IMR-90 (cell line): ENCODE results near the gene ARL10. TPM values are rescaled to one million over a fixed set of nuclear protein-coding genes. Genes with fewer than 3 reads are reported as not detected.

Experiments used
- ATAC-seq: fragments of 200-7000 bp; cut with Tn5 transposase; 2 replicates; pipeline ENCODE4 v1.9.1; 2020; ENCODE audit warnings: low read depth, mild to moderate bottlenecking, moderate library complexity
- BruUV-seq: library from RNA; stranded (reverse); fragments of 400-500 nt; replicated peaks from 2 replicates; lab custom pipeline; 2021; lab: Mats Ljungman, UMichigan
- CTCF ChIA-PET: fragments of 300-600 bp; formaldehyde crosslinking; extraction: SDS; loops from one replicate; lab custom pipeline; 2021; ENCODE audit warnings: antibody characterized with exemption; lab: Yijun Ruan, JAX
- POLR2A ChIA-PET: fragments of 300-600 bp; sonication (Branson Sonifier 250); formaldehyde crosslinking; loops from one replicate; lab custom pipeline; 2022; ENCODE audit warnings: antibody characterized with exemption; ENCODE audit not compliant: unreplicated experiment; lab: Charles Lee
- DNase-seq: peaks from one replicate; pipeline ENCODE4 v3.0.0; 2013
- H2AFZ ChIP-seq: replicated peaks from 2 replicates; pipeline ENCODE3; 2013; ENCODE audit warnings: low read length, mild to moderate bottlenecking; ENCODE audit not compliant: poor library complexity
- H2AK5ac ChIP-seq: 2 replicates; pipeline ENCODE4 v1.6.1; 2013; ENCODE audit warnings: low read depth, low read length, inconsistent platforms
- H2AK9ac ChIP-seq: replicated peaks from 2 replicates; pipeline ENCODE3; 2013; ENCODE audit warnings: mild to moderate bottlenecking, low read depth, low read length, moderate library complexity; ENCODE audit not compliant: poor library complexity
- H2BK120ac ChIP-seq: 2 replicates; pipeline ENCODE4 v1.6.1; 2013; ENCODE audit warnings: low read depth, low read length, inconsistent platforms
- H2BK15ac ChIP-seq: 3 replicates; pipeline ENCODE4 v1.6.1; 2013; ENCODE audit warnings: low read depth, low read length, inconsistent platforms
- H2BK20ac ChIP-seq: 2 replicates; pipeline ENCODE4 v1.6.1; 2013; ENCODE audit warnings: low read depth, mild to moderate bottlenecking, inconsistent platforms, low read length, moderate library complexity
- H2BK5ac ChIP-seq: 2 replicates; pipeline ENCODE4 v1.6.1; 2013; ENCODE audit warnings: mild to moderate bottlenecking, low read depth, low read length, inconsistent platforms; ENCODE audit not compliant: poor library complexity, severe bottlenecking
- H3K14ac ChIP-seq: replicated peaks from 2 replicates; pipeline ENCODE4 v1.6.1; 2013; ENCODE audit warnings: low read depth, low read length, inconsistent platforms
- H3K18ac ChIP-seq: 2 replicates; pipeline ENCODE4 v1.6.1; 2013; ENCODE audit warnings: low read depth, low read length, control low read depth
- H3K23ac ChIP-seq: 2 replicates; pipeline ENCODE4 v1.6.1; 2013; ENCODE audit warnings: low read depth, low read length, inconsistent platforms
- H3K27ac ChIP-seq: 2 replicates; pipeline ENCODE4 v1.5.1; 2013; ENCODE audit warnings: mild to moderate bottlenecking, control low read depth, low read length; ENCODE audit not compliant: insufficient read depth
- H3K27me3 ChIP-seq: 2 replicates; pipeline ENCODE4 v1.6.1; 2013; ENCODE audit warnings: low read length; ENCODE audit not compliant: control insufficient read depth, insufficient read depth
- H3K36me3 ChIP-seq: 2 replicates; pipeline ENCODE4 v1.6.1; 2013; ENCODE audit warnings: low read length, mixed read lengths; ENCODE audit not compliant: control insufficient read depth, insufficient read depth
- H3K4ac ChIP-seq: 2 replicates; pipeline ENCODE4 v1.6.1; 2013; ENCODE audit warnings: low read depth, low read length, inconsistent platforms
- H3K4me1 ChIP-seq: 2 replicates; pipeline ENCODE4 v1.6.1; 2013; ENCODE audit warnings: low read length, mixed read lengths; ENCODE audit not compliant: control insufficient read depth, insufficient read depth
- H3K4me2 ChIP-seq: 2 replicates; pipeline ENCODE4 v1.6.1; 2013; ENCODE audit warnings: low read depth, mild to moderate bottlenecking, control low read depth, low read length, moderate library complexity
- H3K4me3 ChIP-seq: 2 replicates; pipeline ENCODE4 v1.5.1; 2013; ENCODE audit warnings: low read depth, mild to moderate bottlenecking, control low read depth, low read length, moderate library complexity; ENCODE audit not compliant: insufficient read depth
- H3K56ac ChIP-seq: 2 replicates; pipeline ENCODE4 v1.6.1; 2013; ENCODE audit warnings: low read length, inconsistent platforms; ENCODE audit not compliant: insufficient read depth; ENCODE audit errors: extremely low read depth
- H3K79me1 ChIP-seq, 2 experiments: 2 replicates each; pipeline ENCODE4 v1.6.1; 2013; ENCODE audit warnings: low read length in 2 of 2, inconsistent platforms in 1 of 2, low read depth in 1 of 2
- H3K9ac ChIP-seq: 2 replicates; pipeline ENCODE4 v1.6.1; 2013; ENCODE audit warnings: low read depth, low read length, control low read depth
- H3K9me1 ChIP-seq: 2 replicates; pipeline ENCODE4 v1.6.1; 2013; ENCODE audit warnings: low read length, inconsistent platforms; ENCODE audit not compliant: insufficient read depth
- H3K9me3 ChIP-seq: 2 replicates; pipeline ENCODE4 v1.6.1; 2013; ENCODE audit warnings: low read length; ENCODE audit not compliant: control insufficient read depth, insufficient read depth
- H4K20me1 ChIP-seq: 2 replicates; pipeline ENCODE4 v1.6.1; 2013; ENCODE audit warnings: low read length, inconsistent platforms; ENCODE audit not compliant: insufficient read depth
- H4K5ac ChIP-seq: 2 replicates; pipeline ENCODE4 v1.6.1; 2013; ENCODE audit warnings: mild to moderate bottlenecking, low read depth, low read length, control low read depth
- H4K8ac ChIP-seq, 2 experiments: 2 replicates each; pipeline ENCODE4 v1.6.1; 2013; ENCODE audit warnings: low read depth in 2 of 2, low read length in 2 of 2, control low read depth in 1 of 2, inconsistent platforms in 1 of 2
- H4K91ac ChIP-seq: 2 replicates; pipeline ENCODE4 v1.6.1; 2013; ENCODE audit warnings: low read depth, low read length, inconsistent platforms; ENCODE audit not compliant: insufficient read depth
- BHLHE40 ChIP-seq: fragments of 150-350 bp; IDR thresholded peaks from 2 replicates; pipeline ENCODE4 v1.6.1; 2016; ENCODE audit warnings: mild to moderate bottlenecking, low read depth, low read length
- NFE2L2 ChIP-seq: fragments of 150-350 bp; IDR thresholded peaks from 2 replicates; pipeline ENCODE4 v1.6.1; 2016; ENCODE audit warnings: low read depth, mild to moderate bottlenecking, low read length
- WGBS, 2 experiments: methylation state at CpG; one replicate each; pipeline versions ENCODE4 v1.1.5 to v1.1.7; 2013; ENCODE audit warnings: missing lambda C conversion rate in 2 of 2; ENCODE audit not compliant: insufficient read length in 1 of 2; ENCODE audit errors: extremely low coverage in 2 of 2; 5-methylcytosine and 5-hydroxymethylcytosine counted together
- dilution Hi-C: fragments of 300-500 bp; cut with HindIII; formaldehyde crosslinking; loops from one replicate; pipeline ENCODE4 v1.14.3; 2018; ENCODE audit warnings: low sequenced_read_pairs; ENCODE audit not compliant: unreplicated experiment
- in situ Hi-C: fragments of 300-500 bp; cut with MboI; formaldehyde crosslinking; loops from 3 replicates; pipeline ENCODE4 v1.14.3; 2019; ENCODE audit warnings: low sequenced_read_pairs, inconsistent platforms, mixed read lengths
- intact Hi-C: fragments of 100-400 bp; cut with micrococcal nuclease; formaldehyde crosslinking; loops from 2 replicates; pipeline ENCODE4 v1.10.0; 2022
- polyA plus RNA-seq, 3 experiments: library from polyadenylated mRNA; depleted of rRNA; stranded (reverse); fragments of >200 nt; gene quantifications; 2 replicates each; pipeline ENCODE4 v1.2.3, GENCODE V29; 2012; ENCODE audit warnings: low replicate concordance in 1 of 3
- total RNA-seq: library from RNA; depleted of rRNA; stranded (reverse); fragments of >200 nt; gene quantifications from 2 replicates; pipeline ENCODE4 v1.2.3, GENCODE V29; 2012

Gene ARL10
- total and polyA plus RNA-seq, 2 of the 4 experiments (the other 2 are of a cell fraction) = 3.6 to 6.0 TPM

DNA sequence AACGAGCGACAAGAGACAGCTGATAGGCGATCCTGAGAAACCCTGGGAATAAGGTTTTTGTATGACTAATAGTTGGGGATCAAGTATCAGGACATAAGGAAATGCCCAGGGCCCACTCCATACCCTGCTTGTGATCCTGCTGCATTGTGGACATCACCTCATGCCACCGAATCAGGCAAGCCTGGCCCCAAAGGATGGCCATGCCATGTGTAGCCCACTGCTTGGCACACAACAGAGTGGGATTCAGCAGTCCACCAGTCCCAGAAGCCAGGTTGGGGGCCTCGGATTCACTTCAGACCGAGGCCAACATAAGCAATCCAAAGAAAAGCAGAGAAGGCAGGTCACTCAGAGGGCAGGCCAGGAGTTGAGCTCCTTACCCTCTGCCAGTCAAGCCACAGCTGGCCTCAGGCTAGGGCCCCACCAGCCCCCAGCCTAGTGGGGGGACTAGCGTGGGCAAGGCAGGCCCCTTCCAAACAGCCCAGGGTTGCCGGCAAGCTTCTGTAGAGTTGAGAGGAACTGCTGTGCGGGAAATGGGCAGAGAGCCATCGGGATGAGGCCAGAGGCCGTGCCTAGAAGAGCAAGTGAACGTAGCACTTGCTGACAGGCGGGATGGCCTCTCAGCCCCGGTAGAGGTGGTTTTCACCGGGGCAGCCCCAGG lies 18.1 kb downstream of the ARL10 start:
- Histone ChIP-seq H4K91ac (no peak overlapping the region), H2BK120ac (no peak overlapping the region), H3K4me2 (no peak overlapping the region), H3K4ac (no peak overlapping the region), H3K56ac (no peak overlapping the region), H2BK15ac (no peak overlapping the region), H3K79me1 (peaks cover 11 to 32% of the 10 kb centered on the region in 2 experiments; a peak in 3 of 4 replicates), H3K27ac (no peak overlapping the region), H2BK20ac (no peak overlapping the region), H2AK5ac (no peak overlapping the region), H3K4me3 (no peak overlapping the region), H4K8ac (no peak overlapping the region), H2BK5ac (no peak overlapping the region), H4K20me1 (peaks cover 3% of the 10 kb centered on the region; the same call in 1 of the 2 replicates), H3K14ac (no peak overlapping the region), H3K4me1 (no peaks in the 10 kb centered on the region), H3K23ac (no peak overlapping the region), H2AK9ac (no peak overlapping the region), H4K5ac (no peak overlapping the region), H3K9ac (no peak overlapping the region), H3K9me3 (no peaks in the 10 kb centered on the region), H3K18ac (no peak overlapping the region), H3K27me3 (no peaks in the 10 kb centered on the region), H3K36me3 (peaks cover 38% of the 10 kb centered on the region), H2AFZ (no peak overlapping the region), H3K9me1 (no peaks in the 10 kb centered on the region; the same call in 1 of the 2 replicates)
- POLR2A ChIA-PET = no interaction called here
- no TSS peak for BruUV-seq
- 83% methylated on average over 4 of the region's 15 CpGs; no CpG with 5 or more reads in 1 of the 2 experiments for WGBS, 2 experiments
- intact Hi-C loops (no loop called here), in situ Hi-C loops (no loop called here), dilution Hi-C loops (no loop called here)
- no peak for TF ChIP-seq NFE2L2
- TF ChIP-seq BHLHE40 = no peak
- no peak for ATAC-seq
- no peak for DNase-seq
- CTCF ChIA-PET = no interaction called here
